Epidermal melanocyte (primary cell): ENCODE measurements around the gene CYP2A6.
"Not testable (repeated sequence)": the region's sequence is repeated elsewhere in the genome, so short reads cannot be mapped to it uniquely, and the experiment has no call there.

ENCODE experiments used
- DNase-seq: peaks from one replicate; pipeline ENCODE4 v3.0.0; 2011; ENCODE audit warnings: low spot score; ENCODE audit not compliant: insufficient read length

The CYP2A6 gene

DNA sequence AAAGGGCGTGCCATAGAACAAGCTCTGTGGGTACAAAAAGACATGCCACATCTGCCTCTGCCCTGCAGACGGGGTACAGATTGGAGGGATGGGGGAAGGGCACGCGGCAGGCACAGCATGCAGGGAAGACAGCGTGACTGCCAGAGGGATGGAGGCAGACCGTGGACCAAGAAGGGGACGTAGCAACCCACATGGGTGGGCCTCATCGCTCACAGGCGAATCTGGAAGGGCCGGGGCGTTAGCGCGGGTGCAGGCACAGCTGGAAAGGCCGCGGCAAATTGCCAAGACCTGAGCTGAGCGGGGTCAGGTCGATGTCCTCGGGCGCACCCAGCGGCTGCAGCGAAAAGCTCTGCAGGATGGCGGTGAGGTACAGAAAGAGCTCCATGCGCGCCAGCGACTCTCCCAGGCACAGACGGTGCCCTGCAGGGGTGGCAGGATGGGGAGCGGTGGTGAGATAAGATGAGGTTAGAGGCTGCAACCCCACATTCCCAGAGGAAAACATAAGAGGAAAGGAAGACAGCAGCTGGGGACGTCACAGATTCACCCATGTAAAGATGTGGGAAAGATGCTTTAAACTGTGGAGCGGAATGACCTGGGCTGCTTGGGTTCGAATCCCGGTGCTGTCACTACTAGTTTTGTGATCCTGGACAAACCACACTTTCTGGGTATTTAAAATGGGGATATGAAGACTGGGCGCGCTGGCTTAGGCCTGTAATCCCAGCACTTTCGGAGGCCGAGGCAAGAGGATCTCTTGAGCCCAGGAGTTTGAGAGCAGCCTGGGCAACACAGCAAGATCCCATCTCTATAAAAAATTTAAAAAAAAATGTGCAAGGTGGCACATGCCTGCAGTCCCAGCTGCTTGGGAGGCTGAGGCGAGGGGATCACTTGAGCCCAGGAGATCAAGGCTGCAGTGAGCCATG is 31.5 kb downstream of the CYP2A6 start:
- DNase-seq, result not testable (repeated sequence)

DNA sequence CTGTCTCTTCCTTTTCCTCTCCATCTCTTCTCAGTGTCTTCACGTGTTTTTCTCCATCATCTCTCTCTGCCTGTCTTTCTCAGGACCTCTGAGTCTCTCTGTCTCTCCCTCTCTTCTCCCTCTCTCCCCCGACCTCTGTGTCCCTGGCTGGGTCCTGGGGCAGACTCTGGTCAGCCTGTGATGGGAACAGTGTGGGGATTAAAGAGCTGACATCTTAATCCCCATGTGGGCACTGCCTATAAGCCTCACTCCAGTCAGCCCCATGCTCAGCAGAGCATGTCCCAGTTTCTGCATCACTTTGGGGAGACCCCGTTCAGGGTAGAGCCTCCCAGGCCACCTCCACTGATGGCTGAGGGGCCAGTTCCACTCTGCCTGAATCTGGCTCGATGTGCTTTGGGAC is 35.0 kb downstream of the CYP2A6 start:
- DNase-seq, result no peak

GRCh38 chr19:40813182-40813581 is 37.1 kb downstream of the CYP2A6 start:
- DNase-seq, result no peak

DNA sequence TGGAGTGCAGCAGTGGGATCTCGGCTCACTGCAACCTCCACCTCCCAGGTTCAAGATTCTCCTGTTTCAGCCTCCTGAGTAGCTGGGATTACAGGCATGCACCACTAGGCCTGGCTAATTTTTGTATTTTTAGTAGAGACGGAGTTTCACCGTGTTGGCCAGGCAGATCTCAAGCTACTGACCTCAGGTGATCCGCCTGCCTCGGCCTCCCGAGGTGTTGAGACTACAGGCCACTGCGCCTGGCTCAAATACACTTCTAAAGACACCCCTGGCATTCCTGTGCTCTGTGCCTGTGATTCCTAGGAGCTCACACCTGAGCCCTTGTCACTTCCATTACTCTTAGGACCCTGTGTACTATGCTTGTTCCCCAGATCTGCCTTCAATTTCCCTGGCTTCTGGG is 37.7 kb downstream of the CYP2A6 start:
- DNase-seq, result not testable (repeated sequence)

DNA sequence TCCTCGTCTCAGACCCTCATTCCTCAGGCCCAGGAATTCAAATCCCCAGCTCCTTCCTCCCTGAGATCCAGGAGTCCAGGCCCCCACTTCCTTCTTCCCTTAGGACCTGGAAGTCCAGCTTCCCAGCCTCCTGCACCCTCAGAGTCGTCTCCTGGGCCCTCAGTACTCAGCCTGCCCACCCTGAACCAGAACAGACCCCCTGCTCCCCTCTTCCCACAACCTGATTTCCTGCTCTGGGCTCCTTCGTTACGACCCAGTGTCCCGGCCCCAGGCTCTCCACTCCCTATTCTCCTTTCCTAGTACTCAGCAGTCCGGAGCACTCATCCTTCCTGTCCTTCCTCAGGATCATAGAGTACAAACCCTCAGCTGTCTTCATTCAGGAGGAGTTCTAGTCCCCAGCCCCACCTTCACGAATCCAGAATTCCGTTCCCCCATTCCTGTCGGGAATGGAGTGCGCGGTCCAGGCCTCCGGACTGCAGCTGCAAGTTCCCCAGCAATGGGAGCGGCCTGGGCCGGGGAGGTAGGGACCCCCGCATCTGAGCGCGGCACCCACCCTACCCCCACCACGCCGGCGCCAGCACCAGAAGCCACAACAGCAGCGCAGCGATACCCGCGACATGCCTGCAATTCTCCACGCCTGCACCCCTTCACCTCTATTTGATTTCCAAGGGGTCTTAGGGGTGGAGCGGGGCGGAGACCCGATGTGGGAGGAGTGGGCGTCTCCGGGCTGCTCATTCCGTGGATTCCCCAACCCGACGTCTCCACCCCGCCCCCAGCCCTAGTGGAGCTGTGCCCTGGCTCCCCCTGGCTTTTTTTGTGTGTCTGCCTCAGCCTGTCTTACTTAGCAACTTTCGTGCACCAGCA is 38.5 kb downstream of the CYP2A6 start:
- no peak for DNase-seq

DNA sequence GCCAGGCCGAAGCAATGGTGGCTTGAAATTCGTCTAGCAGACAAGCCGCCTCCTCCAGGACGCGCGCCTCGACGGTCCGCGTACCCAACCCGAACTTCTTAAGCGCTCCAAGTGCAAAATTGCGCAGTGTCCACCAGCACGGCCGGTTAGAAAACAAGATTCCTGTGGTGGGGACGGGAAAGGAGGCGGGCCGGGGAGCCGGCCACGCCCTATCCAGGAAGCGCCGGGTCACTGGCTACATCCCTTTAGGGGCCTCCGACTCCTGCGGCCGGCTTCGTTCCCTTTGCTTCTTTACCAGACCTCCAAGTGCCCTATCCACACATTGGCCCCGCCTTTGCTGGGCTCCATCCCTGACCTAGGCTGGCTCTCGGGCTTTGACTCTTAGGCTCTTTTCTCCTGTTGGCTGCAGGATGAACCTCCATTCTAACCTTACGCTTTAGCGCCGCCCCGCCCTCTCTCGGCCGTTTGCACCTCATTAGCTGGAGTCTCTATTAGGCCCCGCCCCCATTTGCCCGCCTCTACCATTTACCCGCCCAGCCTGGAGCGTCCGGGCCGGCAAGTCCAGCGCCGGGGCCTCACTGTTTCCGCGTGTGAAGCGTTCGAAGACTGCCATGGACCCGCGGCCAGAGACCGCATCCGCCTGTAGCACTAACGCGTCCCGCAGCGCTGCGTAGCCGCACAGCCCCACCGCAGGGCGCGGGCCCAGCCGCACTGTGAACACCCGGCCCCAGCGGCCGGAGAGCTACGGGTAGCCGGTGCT is 39.4 kb downstream of the CYP2A6 start:
- not testable (repeated sequence) for DNase-seq

DNA sequence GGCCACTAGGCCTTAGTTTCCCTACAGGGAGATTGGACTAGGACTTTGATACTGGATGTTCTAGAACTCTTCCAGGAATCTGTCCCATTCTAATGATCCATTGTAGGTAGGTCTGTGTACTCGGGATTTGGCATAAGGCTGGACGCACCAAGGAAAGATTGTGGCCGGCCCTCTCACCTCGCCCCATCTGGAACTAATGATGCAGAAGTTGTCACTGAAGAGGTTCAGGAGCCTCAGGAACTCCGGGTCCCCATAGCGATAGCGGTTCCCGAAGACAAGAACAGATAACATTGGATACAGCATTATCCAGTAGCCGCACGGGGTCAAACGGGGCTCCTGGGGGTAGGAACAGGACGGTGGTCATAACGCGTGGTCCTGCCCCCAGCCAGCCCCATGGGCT is 40.1 kb downstream of the CYP2A6 start:
- no peak for DNase-seq

- no peak for DNase-seq
Measured at GRCh38 chr19:40809358-40810086, 40.7 kb downstream of the CYP2A6 start.

GRCh38 chr19:40808497-40808896 is 41.8 kb downstream of the CYP2A6 start:
- no peak for DNase-seq

- no peak for DNase-seq
Measured at GRCh38 chr19:40808021-40808325, 42.3 kb downstream of the CYP2A6 start.

GRCh38 chr19:40807147-40808020 is 42.9 kb downstream of the CYP2A6 start:
- no peak for DNase-seq

DNA sequence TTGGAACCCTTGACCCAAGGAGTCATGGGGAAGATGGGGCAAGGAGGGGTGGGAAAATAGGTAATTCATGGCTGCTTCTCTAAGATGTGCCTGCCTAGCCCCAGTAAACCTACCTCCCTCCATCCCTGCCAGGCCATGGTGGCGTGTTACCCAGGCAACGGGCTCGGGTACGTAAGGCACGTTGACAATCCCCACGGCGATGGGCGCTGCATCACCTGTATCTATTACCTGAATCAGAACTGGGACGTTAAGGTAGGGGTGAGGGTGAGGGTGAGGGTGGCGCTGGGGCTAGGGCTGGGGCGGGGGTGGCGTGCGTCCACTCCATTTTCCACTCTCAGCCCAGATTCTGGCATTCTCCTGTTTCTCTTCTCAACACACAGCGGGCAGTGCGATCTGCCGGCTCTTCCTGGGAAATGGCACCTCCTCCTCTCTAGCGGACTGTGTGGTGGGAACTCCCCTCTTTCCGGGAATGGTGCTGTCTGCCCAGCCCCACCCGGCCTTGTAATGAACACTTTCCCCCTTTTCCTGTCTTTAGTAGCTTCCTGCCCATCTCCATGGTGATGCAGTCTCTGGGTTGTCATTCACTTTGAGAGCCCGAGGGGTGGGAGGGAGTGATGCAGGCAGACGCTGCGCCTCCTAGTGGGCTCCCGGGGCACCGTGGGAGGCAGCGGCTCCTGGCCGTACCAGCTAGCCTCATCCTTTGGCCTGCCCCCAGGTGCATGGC is 43.7 kb downstream of the CYP2A6 start:
- peak; percentile 94 for DNase-seq

GRCh38 chr19:40805258-40805868 is 44.9 kb downstream of the CYP2A6 start:
- no peak for DNase-seq

DNA sequence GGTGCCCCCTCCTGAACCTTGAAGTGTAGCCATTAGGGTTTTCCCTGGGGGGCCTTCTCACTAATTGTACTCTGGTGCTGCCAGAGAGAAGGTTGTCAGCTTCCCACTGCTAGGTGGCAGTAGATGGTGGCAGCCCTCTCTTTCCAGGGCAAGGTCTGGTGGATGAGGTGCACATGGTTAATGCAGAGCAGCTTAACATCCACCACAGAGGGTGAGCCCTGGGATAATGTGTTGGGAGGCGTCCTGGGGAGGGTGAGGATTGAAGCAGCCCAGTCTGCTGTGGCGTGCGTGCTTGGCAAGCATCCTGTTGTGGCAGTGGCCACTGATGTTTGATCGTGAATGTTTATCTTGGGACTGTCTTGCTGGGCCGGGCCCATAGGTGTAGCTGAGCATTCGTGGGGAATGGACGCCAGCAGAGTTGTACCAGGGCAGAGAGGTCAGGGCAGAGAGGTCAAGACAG is 45.4 kb downstream of the CYP2A6 start:
- DNase-seq, result no peak

- DNase-seq, result no peak
Measured at GRCh38 chr19:40803857-40804782, 46.1 kb downstream of the CYP2A6 start.

DNA sequence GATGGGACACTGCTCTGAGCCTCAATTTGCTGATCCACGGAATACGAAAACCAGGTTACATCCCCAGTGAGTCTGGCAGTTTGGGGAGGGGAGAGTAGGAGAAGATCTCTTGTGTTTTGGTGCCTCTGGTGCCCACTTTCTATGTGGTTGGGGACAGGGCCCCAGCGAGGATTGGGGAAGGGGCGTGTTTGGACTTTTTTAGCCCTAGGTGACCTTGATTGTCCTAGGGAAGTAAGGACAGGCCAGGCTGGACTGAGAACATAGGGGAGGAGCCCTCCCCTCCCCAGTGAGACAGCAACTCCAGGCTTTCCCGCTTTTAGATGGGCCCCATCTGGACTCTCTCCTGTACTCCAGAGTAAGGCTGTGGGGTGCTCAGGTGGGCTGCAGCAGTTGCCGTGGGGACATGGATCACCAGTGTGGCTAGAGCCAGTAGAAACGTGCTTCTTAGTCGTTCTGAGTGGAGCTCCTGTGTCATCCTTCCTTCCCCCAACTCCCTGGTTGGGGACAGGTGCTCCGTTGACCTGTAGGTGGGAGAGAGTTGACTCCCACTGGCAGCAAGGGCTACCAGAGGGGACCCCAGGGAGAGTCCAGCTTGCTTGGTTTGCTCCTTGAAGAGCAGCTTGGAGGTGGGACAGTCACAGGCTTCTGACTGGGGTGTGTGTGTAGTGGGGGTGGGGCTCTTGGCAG is 46.9 kb downstream of the CYP2A6 start:
- no peak for DNase-seq
